Type B pancreatic cell (in vitro differentiated cells): ENCODE results near the gene AKAP13. TPM values are rescaled to one million over a fixed set of nuclear protein-coding genes. Genes with fewer than 3 reads are reported as not detected.

Experiments
- DNase-seq: peaks from one replicate; pipeline ENCODE4 v3.0.0; 2021; ENCODE audit warnings: mixed read lengths; ENCODE audit not compliant: unreplicated experiment; ENCODE audit errors: extremely low spot score
- H3K27ac Mint-ChIP-seq: 2 replicates; pipeline ENCODE4 v1.8.0; 2021; ENCODE audit warnings: mild to moderate bottlenecking, mixed read lengths
- H3K27me3 Mint-ChIP-seq: 2 replicates; pipeline ENCODE4 v1.8.0; 2021; ENCODE audit warnings: mixed read lengths
- H3K36me3 Mint-ChIP-seq: 2 replicates; pipeline ENCODE4 v1.8.0; 2021; ENCODE audit warnings: mixed read lengths
- H3K4me1 Mint-ChIP-seq: one replicate; pipeline ENCODE4 v1.8.0; 2021; ENCODE audit warnings: mixed read lengths; ENCODE audit not compliant: unreplicated experiment
- H3K4me3 Mint-ChIP-seq: 2 replicates; pipeline ENCODE4 v1.8.0; 2021; ENCODE audit warnings: mild to moderate bottlenecking, mixed read lengths
- H3K9me3 Mint-ChIP-seq: 2 replicates; pipeline ENCODE4 v1.8.0; 2021; ENCODE audit warnings: mixed read lengths
- CTCF ChIP-seq: fragments of 200-600 bp; sonication (generic); conservative IDR thresholded peaks from 2 replicates; pipeline ENCODE4 v1.5.0; 2021; ENCODE audit warnings: antibody characterized with exemption, mild to moderate bottlenecking
- total RNA-seq: library from RNA; stranded (reverse); gene quantifications from 2 replicates; pipeline ENCODE4 v1.2.1, GENCODE V29; 2021; ENCODE audit warnings: low replicate concordance

Gene AKAP13
- total RNA-seq, 1 donor from 2014 or later: 75.7 TPM

- H3K27ac Mint-ChIP-seq: no peak overlapping the region
Observed at GRCh38 chr15:85501574-85501973, 121.2 kb downstream of the AKAP13 start.

GRCh38 chr15:85503151-85503799 is 122.9 kb downstream of the AKAP13 start:
- H3K4me3 Mint-ChIP-seq: no peak overlapping the region
- no peak for DNase-seq
- H3K9me3 Mint-ChIP-seq: no peaks in the 10 kb centered on the region
- peaks cover 54% of the 10 kb centered on the region for H3K4me1 Mint-ChIP-seq
- TF ChIP-seq CTCF: no peak
- H3K36me3 Mint-ChIP-seq: no peaks in the 10 kb centered on the region
- H3K27me3 Mint-ChIP-seq: no peaks in the 10 kb centered on the region
- H3K27ac Mint-ChIP-seq: no peak overlapping the region

More at GRCh38 chr15:85501574-85501973, 121.2 kb downstream of the AKAP13 start:
- Mint-ChIP-seq H3K27me3 (no peaks in the 10 kb centered on the region), H3K4me3 (no peak overlapping the region), H3K4me1 (peaks cover 65% of the 10 kb centered on the region), H3K36me3 (no peaks in the 10 kb centered on the region), H3K9me3 (no peaks in the 10 kb centered on the region)
- no peak for DNase-seq
- no peak for TF ChIP-seq CTCF

- Mint-ChIP-seq H3K27me3 (no peaks in the 10 kb centered on the region), H3K27ac (no peak overlapping the region), H3K36me3 (no peaks in the 10 kb centered on the region), H3K4me3 (no peak overlapping the region), H3K4me1 (peaks cover 49% of the 10 kb centered on the region), H3K9me3 (no peaks in the 10 kb centered on the region)
- DNase-seq: no peak
- TF ChIP-seq CTCF: peak; percentile 77
Observed at GRCh38 chr15:85504749-85505676, 124.6 kb downstream of the AKAP13 start.

- no peak for TF ChIP-seq CTCF
- peaks cover 34% of the 10 kb centered on the region for H3K4me1 Mint-ChIP-seq
- H3K4me3 Mint-ChIP-seq: no peak overlapping the region
- no peaks in the 10 kb centered on the region for H3K9me3 Mint-ChIP-seq
- no peaks in the 10 kb centered on the region for H3K27me3 Mint-ChIP-seq
- H3K27ac Mint-ChIP-seq: no peak overlapping the region
- no peak for DNase-seq
- no peaks in the 10 kb centered on the region for H3K36me3 Mint-ChIP-seq
Observed at GRCh38 chr15:85507114-85507513, 126.7 kb downstream of the AKAP13 start.

GRCh38 chr15:85509973-85510372 is 129.6 kb downstream of the AKAP13 start:
- Mint-ChIP-seq H3K27me3 (no peaks in the 10 kb centered on the region), H3K27ac (no peak overlapping the region)

More at GRCh38 chr15:85509973-85510372, 129.6 kb downstream of the AKAP13 start:
- no peak for TF ChIP-seq CTCF
- H3K9me3 Mint-ChIP-seq: no peaks in the 10 kb centered on the region
- H3K4me1 Mint-ChIP-seq: peaks cover 26% of the 10 kb centered on the region
- H3K36me3 Mint-ChIP-seq: no peaks in the 10 kb centered on the region
- no peak for DNase-seq
- H3K4me3 Mint-ChIP-seq: no peak overlapping the region
